ENCODE results near the gene USP7. TPM values are rescaled to one million over a fixed set of nuclear protein-coding genes. Genes with fewer than 3 reads are reported as not detected.

The USP7 gene
- total RNA-seq, 1 donor from 2014 or later, result 176 TPM

DNA sequence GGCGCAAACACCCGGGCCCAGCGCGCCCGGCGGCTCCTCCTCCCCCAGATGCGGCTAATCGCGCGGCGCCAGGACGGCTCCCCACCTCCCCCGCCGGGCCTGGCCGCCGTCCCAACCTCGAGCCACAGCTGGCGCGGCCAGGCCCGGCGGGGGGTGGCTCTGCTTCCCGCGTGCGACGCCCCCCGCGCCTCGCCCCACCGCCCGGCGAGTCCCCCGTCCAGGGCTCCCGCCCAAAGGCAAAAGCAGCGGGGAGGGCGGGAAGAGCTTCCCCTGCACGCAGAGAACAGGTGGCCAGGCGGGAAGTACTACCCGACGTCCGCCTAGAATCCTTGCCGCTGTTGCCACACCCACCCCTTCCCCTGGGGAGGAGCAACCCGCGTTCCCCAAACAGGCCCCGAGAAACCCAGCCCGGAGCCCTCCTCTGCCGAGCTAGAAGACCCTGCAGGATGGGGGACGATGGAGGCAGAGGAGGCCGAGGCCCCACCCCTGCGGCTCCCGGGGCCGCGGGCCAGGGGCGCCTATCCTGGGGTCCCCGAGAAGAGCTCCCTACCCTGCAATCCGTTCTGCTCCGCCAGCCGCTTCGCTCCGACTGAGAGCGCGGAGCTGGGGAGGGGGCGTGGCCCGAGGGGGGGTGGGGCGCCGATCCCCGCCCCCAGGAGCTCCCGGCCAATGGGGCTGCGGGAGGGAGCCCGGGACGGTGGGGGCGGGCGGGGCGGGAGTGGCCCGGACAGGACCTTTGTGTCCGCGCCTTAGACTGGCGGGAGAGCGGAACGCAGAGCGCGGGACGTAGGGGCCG, 95.1 kb downstream of the USP7 start, which contains the start of gene CARHSP1:
CARHSP1 (minus strand) TSS at position 591 of the 796 bp plus-strand sequence. CDS start 9,678 bp downstream, outside the sequence.
- peak; percentile 84 for DNase-seq (ENCODE audit: low spot score)
- peak within 1 kb of the TSS; percentile 96 for H3K27ac Mint-ChIP-seq
- peak within 1 kb of the TSS; percentile 97 for H3K4me3 Mint-ChIP-seq (ENCODE audit: low read depth)
- H3K27me3 Mint-ChIP-seq (ENCODE audit: low read depth), result no peaks in the 10 kb centered on the region
- intact Hi-C loops (cut with micrococcal nuclease), result loop anchor here (1.0 to 2.0 kb wide), 4 partner anchors 71 to 248 kb away; partner anchors contain the start of genes HAPSTR1, METTL22, PMM2 and TMEM186
- no peaks in the 10 kb centered on the region for H3K9me3 Mint-ChIP-seq
- H3K4me1 Mint-ChIP-seq (ENCODE audit: low read depth), result peaks cover 35% of the 10 kb centered on the region
- H3K36me3 Mint-ChIP-seq (ENCODE audit: low read depth), result peaks cover 23% of the 10 kb centered on the region

DNA sequence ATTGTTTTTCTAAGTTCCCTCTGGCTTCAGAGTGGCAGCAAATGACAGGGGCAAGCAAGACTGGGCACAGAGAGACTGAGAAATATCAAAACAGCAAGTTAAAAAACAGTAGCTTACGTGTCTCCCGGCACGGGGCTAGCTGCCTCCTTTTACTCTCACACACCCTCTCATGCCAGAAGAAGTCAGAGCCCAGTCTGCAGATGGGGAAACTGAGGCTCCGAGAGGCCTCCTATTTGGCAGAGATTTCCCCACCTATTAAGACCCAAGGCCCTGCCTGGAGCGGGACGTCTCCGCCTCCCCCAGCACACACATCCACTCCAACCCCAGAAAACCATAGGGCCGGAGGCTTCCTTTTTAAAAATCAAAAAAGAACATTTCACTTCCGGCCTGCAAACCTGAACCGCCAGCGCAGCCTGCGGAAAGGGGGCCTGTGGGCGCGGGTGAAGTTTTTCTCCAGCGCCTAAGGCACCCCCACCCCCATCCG, 95.7 kb downstream of the USP7 start:
- DNase-seq (ENCODE audit: low spot score), result no peak
- Mint-ChIP-seq H3K9me3 (no peaks in the 10 kb centered on the region), H3K4me1 (ENCODE audit: low read depth) (peaks cover 35% of the 10 kb centered on the region), H3K4me3 (ENCODE audit: low read depth) (peak overlapping the region; percentile 97), H3K27ac (peak overlapping the region; percentile 96), H3K27me3 (ENCODE audit: low read depth) (no peaks in the 10 kb centered on the region), H3K36me3 (ENCODE audit: low read depth) (peaks cover 23% of the 10 kb centered on the region)
- intact Hi-C loops (cut with micrococcal nuclease), result loop anchor here (1.0 to 2.0 kb wide), 3 partner anchors 93 to 247 kb away; partner anchors contain the start of genes HAPSTR1 and METTL22

DNA sequence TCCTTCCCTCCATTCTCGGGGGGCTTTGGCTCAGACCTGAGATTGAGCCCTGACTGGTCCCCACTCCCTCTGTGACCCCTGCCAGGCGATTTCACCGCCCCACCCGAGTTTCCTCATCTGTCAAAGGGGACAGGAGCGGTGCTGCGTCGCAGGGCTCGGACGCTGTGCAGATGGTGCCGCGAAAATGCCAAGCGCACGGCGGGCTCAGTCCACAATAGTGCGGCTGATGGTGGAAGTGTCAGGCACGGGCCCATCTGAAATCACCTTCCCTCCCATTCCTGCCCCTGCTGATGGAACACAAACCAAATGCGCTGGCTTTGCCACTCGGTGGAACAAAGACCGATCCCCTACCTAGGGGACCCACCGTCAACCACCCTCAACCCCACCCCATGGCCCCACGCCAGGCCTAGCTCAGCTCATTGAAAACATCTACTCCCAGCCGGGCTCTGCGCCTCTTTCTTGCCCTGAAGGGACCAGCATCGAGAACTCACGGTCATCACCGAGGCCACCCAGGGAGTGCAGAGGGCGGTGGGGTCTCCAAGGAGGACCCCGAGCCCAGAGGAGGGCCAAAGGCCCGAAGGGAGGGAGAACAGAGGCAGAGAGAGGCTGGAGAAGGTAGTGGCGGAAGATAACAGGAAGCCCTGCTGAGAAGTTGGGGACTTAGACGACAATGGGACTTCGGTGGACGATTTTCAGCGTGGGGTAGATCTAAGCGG, 96.3 kb downstream of the USP7 start:
- Mint-ChIP-seq H3K9me3 (no peaks in the 10 kb centered on the region), H3K36me3 (ENCODE audit: low read depth) (peaks cover 27% of the 10 kb centered on the region), H3K27ac (peak overlapping the region; percentile 96), H3K4me1 (ENCODE audit: low read depth) (peaks cover 38% of the 10 kb centered on the region), H3K4me3 (ENCODE audit: low read depth) (peak overlapping the region; percentile 97), H3K27me3 (ENCODE audit: low read depth) (no peaks in the 10 kb centered on the region)
- intact Hi-C loops (cut with micrococcal nuclease), result no loop called here
- no peak for DNase-seq (ENCODE audit: low spot score)

DNA sequence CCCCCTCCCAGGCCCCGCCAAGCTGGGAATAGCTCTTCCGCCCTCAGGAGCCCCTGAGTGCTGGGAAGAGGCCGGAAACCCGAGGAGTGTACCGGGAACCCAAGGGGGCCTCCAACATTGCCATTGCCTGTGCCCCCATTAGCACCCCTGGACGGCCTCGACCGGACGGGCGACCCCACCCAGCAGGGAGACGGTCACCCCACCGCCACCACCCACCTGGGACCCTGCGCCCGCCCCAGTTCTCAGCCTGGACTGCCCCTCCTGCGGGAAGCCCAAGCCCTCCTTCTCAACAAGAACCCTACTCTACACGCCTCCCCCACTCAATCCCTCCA, 96.9 kb downstream of the USP7 start:
- no peak for DNase-seq (ENCODE audit: low spot score)
- H3K4me1 Mint-ChIP-seq (ENCODE audit: low read depth), result peaks cover 40% of the 10 kb centered on the region
- no peaks in the 10 kb centered on the region for H3K27me3 Mint-ChIP-seq (ENCODE audit: low read depth)
- peak overlapping the region; percentile 97 for H3K4me3 Mint-ChIP-seq (ENCODE audit: low read depth)
- no peaks in the 10 kb centered on the region for H3K9me3 Mint-ChIP-seq
- H3K27ac Mint-ChIP-seq, result peak overlapping the region; percentile 96
- peaks cover 31% of the 10 kb centered on the region for H3K36me3 Mint-ChIP-seq (ENCODE audit: low read depth)
- intact Hi-C loops (cut with micrococcal nuclease), result no loop called here

DNA sequence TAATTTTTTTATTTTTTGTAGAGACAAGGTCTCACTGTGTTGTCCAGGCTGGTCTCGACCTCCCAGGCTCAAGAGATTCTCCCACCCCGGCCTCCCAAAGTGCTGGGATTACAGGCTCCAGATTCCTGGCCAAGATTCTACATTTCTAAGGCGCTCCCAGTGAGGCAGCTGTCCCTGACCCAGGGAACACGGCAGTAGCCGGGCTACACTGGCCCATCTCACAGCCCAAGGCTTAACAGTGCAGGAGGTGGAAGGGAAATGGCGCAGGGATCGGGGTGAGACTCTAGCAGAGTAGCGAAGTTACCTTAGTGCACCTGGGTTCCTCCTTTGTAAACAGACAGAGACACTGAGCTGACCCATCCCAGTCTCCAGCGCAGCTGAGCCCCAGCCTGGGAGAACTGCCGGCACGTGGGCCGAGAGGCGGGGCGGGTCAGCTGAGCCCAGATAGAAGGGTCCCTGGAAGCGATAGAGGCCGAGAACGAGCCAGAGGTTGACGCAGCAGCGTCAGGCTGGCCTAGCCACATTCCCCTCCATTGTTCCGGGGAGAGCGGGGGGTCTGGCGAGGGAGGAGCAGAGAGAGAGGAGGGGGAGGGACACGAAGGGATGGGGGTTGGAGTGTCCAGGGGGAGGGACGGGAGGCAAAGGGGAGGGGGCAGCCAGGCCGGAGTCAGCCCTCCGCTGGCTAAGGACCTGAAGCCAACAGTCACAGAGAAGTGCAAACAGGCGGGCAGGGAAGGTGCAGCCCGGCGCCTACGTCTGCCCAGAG, 97.4 kb downstream of the USP7 start:
- peaks cover 39% of the 10 kb centered on the region for H3K4me1 Mint-ChIP-seq (ENCODE audit: low read depth)
- intact Hi-C loops (cut with micrococcal nuclease), result no loop called here
- DNase-seq (ENCODE audit: low spot score), result no peak
- no peaks in the 10 kb centered on the region for H3K9me3 Mint-ChIP-seq
- peaks cover 33% of the 10 kb centered on the region for H3K36me3 Mint-ChIP-seq (ENCODE audit: low read depth)
- peak overlapping the region; percentile 97 for H3K4me3 Mint-ChIP-seq (ENCODE audit: low read depth)
- peak overlapping the region; percentile 70 for H3K27ac Mint-ChIP-seq
- no peaks in the 10 kb centered on the region for H3K27me3 Mint-ChIP-seq (ENCODE audit: low read depth)

DNA sequence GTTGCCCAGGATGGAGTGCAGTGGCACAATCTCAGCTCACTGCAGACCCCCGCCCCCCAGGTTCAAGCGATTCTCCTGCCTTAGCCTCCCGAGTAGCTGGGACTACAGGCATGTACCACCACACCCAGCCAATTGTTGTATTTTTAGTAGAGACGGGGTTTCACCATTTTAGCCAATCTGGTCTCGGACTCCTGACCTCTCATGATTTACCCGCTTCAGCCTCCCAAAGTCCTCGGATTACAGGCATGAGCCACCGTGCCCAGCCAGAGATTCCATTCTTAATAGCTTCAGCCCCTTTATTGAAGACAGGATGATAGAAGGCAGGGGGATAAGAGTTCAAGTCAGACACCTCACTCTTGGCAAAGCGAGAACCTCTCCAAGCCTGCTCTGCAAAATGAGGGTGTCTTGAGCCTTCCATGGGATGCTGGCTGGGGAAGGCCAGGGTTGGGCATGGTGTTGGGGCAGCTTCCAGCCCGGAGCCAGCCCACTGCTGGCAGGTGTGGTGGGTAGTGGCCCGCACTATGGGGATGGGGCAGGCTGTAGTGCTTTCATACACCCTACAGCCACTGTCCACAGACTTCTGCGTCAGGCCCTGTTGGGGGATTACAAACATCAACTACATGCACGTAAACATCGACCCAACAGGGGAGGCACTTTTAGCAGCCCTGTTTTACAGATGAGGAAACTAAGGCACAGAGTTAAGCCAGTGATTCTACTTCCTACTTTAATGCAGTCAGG, 98.4 kb downstream of the USP7 start:
- Mint-ChIP-seq H3K27ac (peak overlapping the region; percentile 4), H3K36me3 (ENCODE audit: low read depth) (peaks cover 37% of the 10 kb centered on the region), H3K9me3 (no peaks in the 10 kb centered on the region), H3K4me3 (ENCODE audit: low read depth) (peak overlapping the region; percentile 31), H3K4me1 (ENCODE audit: low read depth) (peaks cover 31% of the 10 kb centered on the region), H3K27me3 (ENCODE audit: low read depth) (no peaks in the 10 kb centered on the region)
- DNase-seq (ENCODE audit: low spot score), result no peak
- intact Hi-C loops (cut with micrococcal nuclease), result no loop called here

DNA sequence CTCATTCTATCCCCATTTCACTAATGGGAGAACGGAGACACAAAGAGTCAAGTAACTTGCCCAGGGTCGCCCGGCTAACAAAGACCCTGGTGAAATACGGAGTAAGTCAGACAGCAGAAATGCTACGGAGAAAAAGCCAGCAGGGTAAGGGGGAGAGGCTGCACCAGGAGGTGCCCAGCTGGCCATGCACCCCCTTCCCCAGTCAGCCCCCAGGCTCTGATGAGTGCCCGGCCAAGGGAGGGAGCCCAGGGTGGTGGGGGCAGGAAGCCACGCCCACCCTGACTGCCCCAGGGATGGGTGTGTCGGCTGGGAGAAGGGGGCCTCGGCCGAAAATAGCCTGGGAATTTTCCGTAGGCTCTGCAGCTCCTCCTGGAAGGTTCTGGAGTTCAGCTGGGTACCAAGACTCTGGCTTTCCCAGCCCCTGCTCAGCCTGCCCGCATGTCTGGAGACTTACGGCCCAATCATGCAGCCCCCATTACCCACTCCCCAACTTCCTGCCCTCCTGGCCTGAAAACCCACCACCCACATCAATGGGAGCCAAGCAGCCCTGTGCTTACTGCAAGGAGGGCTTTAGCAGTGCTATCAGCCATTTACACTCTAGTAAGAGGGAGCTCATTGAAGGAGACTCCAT, 99.1 kb downstream of the USP7 start:
- peaks cover 28% of the 10 kb centered on the region for H3K4me1 Mint-ChIP-seq (ENCODE audit: low read depth)
- intact Hi-C loops (cut with micrococcal nuclease), result no loop called here
- H3K9me3 Mint-ChIP-seq, result no peaks in the 10 kb centered on the region
- peaks cover 42% of the 10 kb centered on the region for H3K36me3 Mint-ChIP-seq (ENCODE audit: low read depth)
- peak overlapping the region; percentile 19 for H3K27ac Mint-ChIP-seq
- DNase-seq (ENCODE audit: low spot score), result no peak
- peak overlapping the region; percentile 13 for H3K4me3 Mint-ChIP-seq (ENCODE audit: low read depth)
- H3K27me3 Mint-ChIP-seq (ENCODE audit: low read depth), result no peaks in the 10 kb centered on the region

DNA sequence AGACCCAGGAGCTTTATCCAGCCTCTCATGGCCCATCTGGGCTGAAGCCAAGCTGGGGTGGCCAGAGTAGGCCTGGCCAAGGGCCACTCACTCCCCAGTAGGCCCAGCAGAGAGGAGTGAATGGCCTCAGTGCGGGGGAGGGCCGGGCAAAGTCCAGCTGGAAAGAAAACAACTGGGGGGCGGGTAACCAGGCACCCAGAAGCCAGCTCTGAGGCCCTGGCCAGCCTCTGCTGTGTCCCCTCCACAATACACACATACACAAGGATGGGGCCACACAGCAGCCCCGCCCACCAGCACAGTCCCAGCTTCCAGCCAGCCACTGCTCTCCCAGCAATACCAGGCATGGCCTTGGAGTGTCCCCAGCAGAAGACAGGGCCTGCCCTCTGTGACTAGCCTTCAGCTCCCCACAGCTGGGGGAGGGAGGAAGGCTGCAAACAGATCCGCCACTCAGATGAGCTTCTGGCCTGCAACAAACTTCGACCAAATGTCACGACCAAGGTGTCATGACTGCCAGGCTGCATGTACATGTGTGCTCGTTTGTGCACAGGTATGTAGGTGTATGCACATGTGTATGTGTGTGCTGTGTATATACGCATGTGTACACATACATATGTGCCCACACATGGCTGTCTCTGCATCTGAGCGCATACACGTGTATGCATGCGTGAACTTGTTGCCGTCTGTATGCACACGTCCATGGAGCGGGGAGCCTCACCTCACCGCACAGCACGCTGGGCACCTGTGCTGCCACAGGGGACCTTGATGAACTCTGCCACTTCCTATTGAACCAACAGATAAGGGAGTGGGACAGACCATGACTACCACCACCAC, 99.9 kb downstream of the USP7 start:
- Mint-ChIP-seq H3K27me3 (ENCODE audit: low read depth) (no peaks in the 10 kb centered on the region), H3K27ac (peak overlapping the region; percentile 19), H3K9me3 (no peaks in the 10 kb centered on the region), H3K4me3 (ENCODE audit: low read depth) (peak overlapping the region; percentile 2), H3K4me1 (ENCODE audit: low read depth) (peaks cover 23% of the 10 kb centered on the region), H3K36me3 (ENCODE audit: low read depth) (peaks cover 45% of the 10 kb centered on the region)
- intact Hi-C loops (cut with micrococcal nuclease), result no loop called here
- no peak for DNase-seq (ENCODE audit: low spot score)

DNA sequence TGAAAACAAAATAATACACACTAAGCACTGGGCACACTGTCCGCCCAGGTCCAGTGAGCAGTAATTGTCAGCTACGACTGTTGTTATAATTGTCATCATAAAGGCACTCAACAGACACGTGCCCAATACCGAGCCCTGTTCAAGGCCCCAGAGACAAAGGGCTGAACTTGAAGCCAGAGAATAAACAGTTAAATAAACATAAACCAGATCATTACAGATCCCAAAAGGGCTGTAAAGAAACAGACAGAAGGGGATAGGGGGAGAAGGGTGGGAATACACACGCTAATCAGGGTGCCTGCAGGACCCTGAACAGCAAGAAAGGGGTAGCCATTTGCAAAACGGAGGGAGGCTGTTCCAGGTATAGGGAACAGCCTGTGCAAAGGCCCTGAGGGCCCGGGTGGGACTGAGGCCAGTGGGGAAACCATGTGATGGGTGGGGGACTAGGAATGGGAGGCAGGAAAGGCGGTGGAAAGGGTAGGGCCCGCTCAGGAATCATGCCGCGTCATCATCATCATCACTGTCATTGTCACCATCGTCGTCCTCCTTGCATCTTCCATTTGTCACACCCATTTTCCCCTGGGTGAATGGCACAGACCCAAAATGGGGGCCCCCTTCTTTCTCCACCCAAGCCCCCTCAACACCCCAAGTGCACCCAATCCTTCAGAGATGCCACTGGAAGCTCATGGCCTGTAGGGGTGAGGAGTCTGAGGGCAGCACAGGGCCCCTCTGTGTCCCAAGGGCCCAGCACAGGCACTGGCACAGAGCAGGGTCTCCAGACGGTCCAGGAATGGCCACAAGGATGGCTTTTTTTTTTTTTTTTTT, 101.2 kb downstream of the USP7 start:
- Mint-ChIP-seq H3K27ac (peak overlapping the region; percentile 28), H3K27me3 (ENCODE audit: low read depth) (no peaks in the 10 kb centered on the region), H3K9me3 (no peaks in the 10 kb centered on the region), H3K36me3 (ENCODE audit: low read depth) (peaks cover 50% of the 10 kb centered on the region), H3K4me3 (ENCODE audit: low read depth) (no peak overlapping the region), H3K4me1 (ENCODE audit: low read depth) (peaks cover 27% of the 10 kb centered on the region)
- intact Hi-C loops (cut with micrococcal nuclease), result no loop called here
- no peak for DNase-seq (ENCODE audit: low spot score)

DNA sequence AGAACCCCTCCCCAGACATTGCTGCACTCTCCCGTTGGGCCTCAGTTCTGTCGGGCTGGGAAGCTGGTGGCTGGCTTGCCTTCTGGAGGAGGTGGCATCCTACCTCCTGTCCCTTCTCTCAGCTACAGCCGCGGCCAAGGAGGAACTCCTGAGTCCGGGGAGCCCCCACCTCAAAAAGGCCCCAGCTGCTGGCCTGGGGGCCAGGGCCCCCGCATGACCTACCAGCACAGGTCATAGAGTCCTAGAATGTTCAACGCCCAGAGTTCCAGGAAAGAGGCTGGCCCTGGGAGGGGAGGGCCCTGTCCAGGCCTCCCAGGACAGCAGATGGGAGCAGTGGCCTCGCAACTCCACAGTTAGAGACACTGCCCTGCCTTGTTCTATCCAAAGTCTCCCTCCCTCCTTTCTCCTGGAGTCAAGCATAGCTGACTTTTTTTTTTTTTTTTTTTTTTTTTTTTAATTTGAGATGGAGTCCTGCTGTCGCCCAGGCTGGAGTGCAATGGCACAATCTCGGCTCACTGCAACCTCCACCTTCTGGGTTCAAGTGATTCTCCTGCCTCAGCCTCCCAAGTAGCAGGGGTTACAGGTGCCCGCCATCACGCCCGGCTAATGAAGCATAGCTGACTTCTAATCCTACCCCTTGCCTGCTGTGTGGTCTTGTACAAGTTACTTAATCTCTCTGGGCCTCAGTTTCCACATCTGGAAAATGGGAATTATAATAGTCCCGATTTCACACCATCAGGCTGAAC, 102.0 kb downstream of the USP7 start:
- H3K36me3 Mint-ChIP-seq (ENCODE audit: low read depth), result peaks cover 51% of the 10 kb centered on the region
- peaks cover 21% of the 10 kb centered on the region for H3K4me1 Mint-ChIP-seq (ENCODE audit: low read depth)
- intact Hi-C loops (cut with micrococcal nuclease), result no loop called here
- H3K9me3 Mint-ChIP-seq, result no peaks in the 10 kb centered on the region
- no peaks in the 10 kb centered on the region for H3K27me3 Mint-ChIP-seq (ENCODE audit: low read depth)
- no peak for DNase-seq (ENCODE audit: low spot score)
- H3K4me3 Mint-ChIP-seq (ENCODE audit: low read depth), result no peak overlapping the region
- H3K27ac Mint-ChIP-seq, result peak overlapping the region; percentile 28
